H1 (cell line): ENCODE results near the gene ASTN2. TPM values are rescaled to one million over a fixed set of nuclear protein-coding genes. Genes with fewer than 3 reads are reported as not detected.

Experiments
- CTCF ChIA-PET: fragments of 300-600 bp; sonication (Branson Sonifier 250); formaldehyde crosslinking; loops from one replicate; lab custom pipeline; 2021; ENCODE audit not compliant: partially characterized antibody; lab: Charles Lee
- POLR2A ChIA-PET: fragments of 300-600 bp; sonication (Branson Sonifier 250); formaldehyde crosslinking; loops from one replicate; lab custom pipeline; 2021; ENCODE audit warnings: inconsistent platforms; ENCODE audit not compliant: partially characterized antibody; lab: Charles Lee
- DNase-seq, 2 experiments: peaks; one replicate each; pipeline versions ENCODE4 v3.0.0 to v3.0.0-alpha.2; 2010 to 2022; ENCODE audit warnings: low spot score in 2 of 2, low read depth in 1 of 2, mixed read lengths in 1 of 2
- FAIRE-seq: peaks from 2 replicates; lab custom pipeline; 2011; peaks lifted over from hg19 to GRCh38; lab: Jason Lieb, UNC
- H2AFZ ChIP-seq: 2 replicates; pipeline ENCODE4 v1.8.1; 2012; ENCODE audit warnings: low read length, inconsistent platforms
- H2AK5ac ChIP-seq: 2 replicates; pipeline ENCODE4 v1.6.1; 2013; ENCODE audit warnings: low read depth, low read length
- H2BK120ac ChIP-seq: replicated peaks from 2 replicates; pipeline ENCODE3; 2013; ENCODE audit warnings: low read depth, low read length, inconsistent platforms
- H2BK12ac ChIP-seq: 2 replicates; pipeline ENCODE4 v1.6.1; 2013; ENCODE audit warnings: low read depth, low read length
- H2BK15ac ChIP-seq: 2 replicates; pipeline ENCODE4 v1.6.1; 2013; ENCODE audit warnings: low read length
- H2BK20ac ChIP-seq: 2 replicates; pipeline ENCODE4 v1.6.1; 2013; ENCODE audit warnings: low read length
- H2BK5ac ChIP-seq: 2 replicates; pipeline ENCODE4 v1.6.1; 2013; ENCODE audit warnings: low read depth, low read length
- H3K14ac ChIP-seq: 2 replicates; pipeline ENCODE4 v1.6.1; 2013; ENCODE audit warnings: inconsistent platforms; ENCODE audit not compliant: insufficient read length
- H3K18ac ChIP-seq: 2 replicates; pipeline ENCODE4 v1.6.1; 2013; ENCODE audit warnings: low read length; ENCODE audit errors: extremely low read depth
- H3K23ac ChIP-seq: 2 replicates; pipeline ENCODE4 v1.6.1; 2013; ENCODE audit warnings: inconsistent platforms; ENCODE audit not compliant: insufficient read length
- H3K23me2 ChIP-seq: 2 replicates; pipeline ENCODE4 v1.6.1; 2013; ENCODE audit warnings: low read depth, low read length
- H3K27ac ChIP-seq: 2 replicates; pipeline ENCODE4 v1.6.1; 2011; ENCODE audit warnings: low read depth, low read length, inconsistent platforms
- H3K27me3 ChIP-seq, 4 experiments: replicated peaks in 1 of 4; 1 replicate in 1 of 4; 2 replicates in 3 of 4; pipeline versions ENCODE4 v1.6.1 to v1.8.1; 2011 to 2013; ENCODE audit warnings: low read length in 3 of 4, mild to moderate bottlenecking in 3 of 4, inconsistent platforms in 2 of 4, mixed read lengths in 2 of 4, moderate library complexity in 1 of 4; ENCODE audit not compliant: control insufficient read depth in 3 of 4, insufficient read depth in 3 of 4; ENCODE audit errors: extremely low read depth in 1 of 4
- H3K36me3 ChIP-seq, 4 experiments: 2 replicates each; pipeline versions ENCODE4 v1.6.1 to v1.8.1; 2011 to 2013; ENCODE audit warnings: mild to moderate bottlenecking in 4 of 4, low read length in 3 of 4, moderate library complexity in 2 of 4, control low read depth in 1 of 4, inconsistent platforms in 1 of 4; ENCODE audit not compliant: insufficient read depth in 4 of 4, control insufficient read depth in 2 of 4
- H3K4ac ChIP-seq: replicated peaks from 2 replicates; pipeline ENCODE3; 2013; ENCODE audit warnings: low read length, low read depth, mixed read lengths, inconsistent platforms; ENCODE audit not compliant: insufficient read length
- H3K4me1 ChIP-seq, 4 experiments: replicated peaks in 1 of 4; 1 replicate in 1 of 4; 2 replicates in 3 of 4; pipeline versions ENCODE4 v1.6.1 to v1.8.1; 2011 to 2013; ENCODE audit warnings: low read length in 3 of 4, inconsistent platforms in 2 of 4, mixed read lengths in 1 of 4; ENCODE audit not compliant: insufficient read depth in 4 of 4, control insufficient read depth in 3 of 4
- H3K4me2 ChIP-seq, 2 experiments: 2 replicates each; pipeline versions ENCODE4 v1.6.1 to v1.8.1; 2011 to 2013; ENCODE audit warnings: low read depth in 2 of 2, low read length in 2 of 2, control low read depth in 1 of 2, inconsistent platforms in 1 of 2, mild to moderate bottlenecking in 1 of 2; ENCODE audit not compliant: insufficient read depth in 1 of 2
- H3K4me3 ChIP-seq, 4 experiments: fragments of 200-600, 300-600 bp in 1 of 4; sonication (generic), shearing (Covaris generic), sonication (Bioruptor Twin) in 1 of 4; 2 replicates each; pipeline versions ENCODE4 v1.5.1 to v1.8.1; 2011 to 2016; ENCODE audit warnings: low read length in 4 of 4, low read depth in 3 of 4, control low read depth in 2 of 4, inconsistent platforms in 2 of 4, mild to moderate bottlenecking in 2 of 4, mixed read lengths in 1 of 4, moderate library complexity in 1 of 4; ENCODE audit not compliant: insufficient read depth in 2 of 4; ENCODE audit errors: extremely low read depth in 1 of 4
- H3K56ac ChIP-seq: replicated peaks from 2 replicates; pipeline ENCODE3; 2013; ENCODE audit warnings: low read depth, mild to moderate bottlenecking, mixed read lengths, low read length, inconsistent platforms; ENCODE audit not compliant: insufficient read length
- H3K79me1 ChIP-seq: 2 replicates; pipeline ENCODE4 v1.6.1; 2013; ENCODE audit warnings: low read depth, low read length, control low read depth
- H3K79me2 ChIP-seq, 2 experiments: 2 replicates each; pipeline versions ENCODE4 v1.6.1 to v1.8.1; 2012 to 2013; ENCODE audit warnings: low read length in 2 of 2, mild to moderate bottlenecking in 2 of 2, inconsistent platforms in 1 of 2; ENCODE audit not compliant: insufficient read depth in 2 of 2, control insufficient read depth in 1 of 2
- H3K9ac ChIP-seq, 4 experiments: replicated peaks in 1 of 4; 1 replicate in 1 of 4; 2 replicates in 3 of 4; pipeline versions ENCODE4 v1.6.1 to v1.8.1; 2011 to 2013; ENCODE audit warnings: low read depth in 3 of 4, low read length in 3 of 4, control low read depth in 2 of 4, mild to moderate bottlenecking in 2 of 4, moderate library complexity in 2 of 4, inconsistent platforms in 1 of 4; ENCODE audit errors: extremely low read depth in 1 of 4
- H3K9me3 ChIP-seq, 2 experiments: 2 replicates each; pipeline versions ENCODE4 v1.6.1 to v1.8.1; 2012 to 2013; ENCODE audit warnings: mild to moderate bottlenecking in 2 of 2, moderate library complexity in 2 of 2, control low read depth in 1 of 2, inconsistent platforms in 1 of 2, low read depth in 1 of 2, low read length in 1 of 2, mixed read lengths in 1 of 2; ENCODE audit not compliant: insufficient read depth in 2 of 2
- H4K20me1 ChIP-seq, 2 experiments: replicated peaks in 1 of 2; 2 replicates each; pipeline versions ENCODE3 to v1.8.1; 2011 to 2013; ENCODE audit warnings: inconsistent platforms in 2 of 2, low read length in 2 of 2, mild to moderate bottlenecking in 1 of 2; ENCODE audit not compliant: insufficient read depth in 2 of 2, control insufficient read depth in 1 of 2
- H4K5ac ChIP-seq: 2 replicates; pipeline ENCODE4 v1.6.1; 2013; ENCODE audit warnings: low read length, low read depth, mixed read lengths, inconsistent platforms; ENCODE audit not compliant: insufficient read length
- H4K8ac ChIP-seq: 2 replicates; pipeline ENCODE4 v1.8.0; 2013; ENCODE audit warnings: mild to moderate bottlenecking, moderate library complexity, low read length, inconsistent platforms; ENCODE audit not compliant: insufficient read depth; ENCODE audit errors: extremely low read depth
- H4K91ac ChIP-seq: replicated peaks from 2 replicates; pipeline ENCODE3; 2013; ENCODE audit warnings: low read length, mixed read lengths, inconsistent platforms; ENCODE audit not compliant: insufficient read length
- KDM4A ChIP-seq: IDR thresholded peaks from one replicate; pipeline ENCODE4 v1.7.1; 2012; ENCODE audit warnings: low read depth, mild to moderate bottlenecking, moderate library complexity, low read length, inconsistent platforms; ENCODE audit not compliant: severe bottlenecking
- NRF1 ChIP-seq: IDR thresholded peaks from 2 replicates; pipeline ENCODE4 v1.6.1; 2011; ENCODE audit warnings: mild to moderate bottlenecking, low read depth, low read length, improper control_type of control experiment
- YY1 ChIP-seq: IDR thresholded peaks from 2 replicates; pipeline ENCODE4 v1.6.1; 2011; ENCODE audit warnings: low read depth, mild to moderate bottlenecking, low read length
- WGBS, 2 experiments: shearing (Covaris generic) in 1 of 2; methylation state at CpG; one replicate each; pipeline versions ENCODE4 v1.1.6 to v1.1.7; 2013 to 2015; ENCODE audit warnings: low lambda C conversion rate in 2 of 2, mixed read lengths in 2 of 2, inconsistent platforms in 1 of 2, low coverage in 1 of 2, missing lambda C conversion rate in 1 of 2; ENCODE audit not compliant: insufficient replicate concordance in 2 of 2, insufficient coverage in 1 of 2, insufficient read length in 1 of 2; ENCODE audit errors: extremely low coverage in 1 of 2, missing lambda C conversion rate in 1 of 2; 5-methylcytosine and 5-hydroxymethylcytosine counted together
- polyA plus RNA-seq, 7 experiments: library from polyadenylated mRNA; depleted of rRNA in 3 of 7; stranded (reverse) in 5 of 7; unstranded in 2 of 7; fragments of >200 nt in 5 of 7; fragments of 200-250 nt in 2 of 7; gene quantifications; 1 replicate in 5 of 7; 2 replicates in 1 of 7; 4 replicates in 1 of 7; pipeline versions ENCODE4 v1.2.1 to v1.2.3, GENCODE V29; 2011 to 2013; ENCODE audit warnings: missing spikeins in 2 of 7, mixed read lengths in 2 of 7
- total RNA-seq: library from RNA; stranded (reverse); fragmentation: NEBNext Ultra II Directional; extraction: Animal tissue kit (Norgen Biotek cat#: 25700); gene quantifications from 2 replicates; pipeline ENCODE4 v1.2.1, GENCODE V29; 2021
- TF ChIP-seq, protein P1 (sequence below): IDR thresholded peaks from 2 replicates; pipeline ENCODE4 v1.6.1; 2011; ENCODE audit warnings: low read depth, mild to moderate bottlenecking, low read length; ENCODE audit not compliant: insufficient read depth
- TF ChIP-seq, protein P2 (sequence below): IDR thresholded peaks from 2 replicates; pipeline ENCODE4 v1.6.1; 2012; ENCODE audit warnings: inconsistent platforms

ASTN2 gene
- total and polyA plus RNA-seq, 2 of the 8 experiments (the other 6 are each of a cell fraction or from before 2014, with no cell fraction given): 8.2 to 13.7 TPM

DNA sequence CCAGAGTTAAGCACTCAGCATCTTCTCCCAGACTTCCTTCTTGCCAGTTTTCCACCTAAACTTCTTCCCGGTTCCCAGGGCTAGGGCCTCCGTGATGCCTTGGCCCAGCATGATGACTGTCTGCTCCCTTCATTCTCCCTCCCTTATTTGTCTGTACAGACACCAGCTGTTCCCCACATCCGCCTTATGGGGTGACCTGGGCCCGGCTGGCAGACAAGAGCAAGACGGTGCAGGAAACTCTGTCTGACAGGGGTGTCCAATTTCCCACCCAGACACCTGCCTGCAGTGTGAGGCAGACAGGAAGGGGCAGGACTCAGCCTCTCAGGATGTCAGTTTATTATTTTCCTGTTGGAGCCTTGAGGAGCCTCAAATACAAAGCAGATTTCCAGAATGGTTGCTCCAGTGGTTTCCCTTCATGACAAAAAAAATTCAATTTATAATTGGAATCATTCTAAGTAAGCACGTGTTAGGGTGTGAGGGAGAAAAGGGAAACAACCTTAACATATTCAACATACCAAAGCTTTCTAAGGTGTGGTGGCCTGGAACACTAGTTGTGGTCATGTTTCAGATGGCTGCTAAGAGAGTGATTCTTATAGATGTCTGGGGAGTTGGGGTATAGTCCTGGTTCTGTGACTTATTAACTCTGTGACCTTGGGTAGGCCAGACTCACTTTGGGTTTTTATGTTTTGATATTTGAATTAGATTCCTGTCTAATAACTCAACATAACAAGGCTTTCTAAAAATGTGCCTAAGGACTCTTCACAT, 1026.7 kb downstream of the ASTN2 start:
- Histone ChIP-seq H4K8ac (no peak overlapping the region), H2AFZ (no peak overlapping the region), H3K14ac (no peak overlapping the region), H4K20me1 (no peaks in the 10 kb centered on the region), H3K79me1 (no peaks in the 10 kb centered on the region), H3K9me3 (no peaks in the 10 kb centered on the region), H3K27ac (no peak overlapping the region), H2BK15ac (no peak overlapping the region), H4K91ac (no peak overlapping the region), H2BK120ac (no peak overlapping the region), H3K4me1 (no peaks in the 10 kb centered on the region; a peak in 1 of 7 replicates), H3K4ac (no peak overlapping the region), H2BK5ac (no peak overlapping the region), H2BK20ac (no peak overlapping the region), H3K36me3 (no peaks in the 10 kb centered on the region), H3K18ac (no peak overlapping the region), H2BK12ac (no peak overlapping the region), H3K9ac (no peak overlapping the region), H3K27me3 (no peaks in the 10 kb centered on the region), H3K56ac (no peak overlapping the region), H4K5ac (no peak overlapping the region), H3K23ac (no peak overlapping the region), H3K4me3 (no peak overlapping the region), H3K4me2 (no peak overlapping the region), H3K23me2 (no peaks in the 10 kb centered on the region; the same call in 1 of the 2 replicates), H3K79me2 (no peaks in the 10 kb centered on the region), H2AK5ac (no peak overlapping the region)
- CTCF ChIA-PET: no interaction called here
- POLR2A ChIA-PET: interaction anchor here (1.3 kb wide), 1 partner anchor 17 kb away, joined by 3 read pairs; no protein-coding TSS in a partner anchor
- DNase-seq: no peak
- WGBS, 2 experiments: 89% methylated on average over 6 of the region's 6 CpGs; no CpG with 5 or more reads in 1 of the 2 experiments
- FAIRE-seq: no peak
- TF ChIP-seq YY1 (no peak), KDM4A (no peak), NRF1 (no peak)
- TF ChIP-seq, protein P1, sequence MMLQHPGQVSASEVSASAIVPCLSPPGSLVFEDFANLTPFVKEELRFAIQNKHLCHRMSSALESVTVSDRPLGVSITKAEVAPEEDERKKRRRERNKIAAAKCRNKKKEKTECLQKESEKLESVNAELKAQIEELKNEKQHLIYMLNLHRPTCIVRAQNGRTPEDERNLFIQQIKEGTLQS: no peak
- TF ChIP-seq, protein P2, sequence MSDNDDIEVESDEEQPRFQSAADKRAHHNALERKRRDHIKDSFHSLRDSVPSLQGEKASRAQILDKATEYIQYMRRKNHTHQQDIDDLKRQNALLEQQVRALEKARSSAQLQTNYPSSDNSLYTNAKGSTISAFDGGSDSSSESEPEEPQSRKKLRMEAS: no peak
